ENCODE data around the gene SKIC2.
"Not testable (repeated sequence)": the region's sequence is repeated elsewhere in the genome, so short reads cannot be mapped to it uniquely, and the experiment has no call there.

Gene SKIC2

DNA sequence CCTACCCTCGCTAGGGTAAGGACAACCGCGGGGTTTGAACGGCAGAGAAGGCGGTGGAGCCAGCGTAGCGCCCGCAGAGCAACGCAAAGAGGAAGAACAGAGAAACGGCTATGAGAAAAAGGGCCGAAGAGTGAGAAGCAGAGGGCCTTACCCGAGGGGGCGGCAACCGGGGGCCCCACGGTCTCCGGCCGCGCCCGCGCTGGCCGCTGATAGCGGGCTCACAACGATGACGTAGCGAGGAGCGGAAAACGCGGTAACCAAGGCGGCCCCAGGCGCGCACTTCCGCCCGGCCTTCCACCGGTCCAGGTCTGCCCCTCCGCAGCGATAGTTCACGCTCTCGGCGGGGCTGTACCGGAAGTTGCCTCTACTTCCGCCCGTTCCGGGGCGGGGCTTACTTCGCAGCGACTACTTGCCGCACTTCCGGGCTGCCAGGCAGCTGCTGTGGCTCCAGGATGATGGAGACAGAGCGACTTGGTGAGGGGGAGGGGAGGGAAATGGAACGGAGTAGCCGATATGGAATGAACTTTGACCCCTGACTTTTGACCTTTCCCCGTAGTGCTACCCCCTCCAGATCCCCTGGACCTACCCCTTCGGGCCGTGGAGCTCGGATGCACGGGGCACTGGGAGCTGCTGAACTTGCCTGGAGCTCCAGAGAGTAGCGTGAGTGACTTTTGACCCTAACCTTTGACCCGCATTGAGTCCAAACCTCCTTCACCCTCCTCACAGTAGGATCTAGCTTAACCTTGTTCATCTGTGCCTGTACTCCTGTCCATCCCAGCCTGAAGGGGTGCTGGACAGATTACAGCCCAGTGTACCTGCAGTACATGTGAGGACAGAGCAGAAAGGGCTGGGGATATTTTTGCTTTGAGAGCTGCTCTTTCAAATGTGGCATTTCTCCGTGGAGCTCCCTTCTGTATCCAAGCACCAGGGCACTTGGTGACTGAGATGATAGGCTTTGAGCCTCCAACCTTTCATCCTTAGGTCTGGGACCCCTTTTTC, at the start of gene SKIC2, which contains the start of gene NELFE:
SKIC2 (plus strand) TSS at position 435 of the 999 bp plus-strand sequence; CDS start at position 453, 18 bp downstream.
NELFE (minus strand) TSS at position 231 of the 999 bp plus-strand sequence. CDS start 525 bp downstream, outside the sequence.
- DNase-seq (ENCODE audit: low read depth): peak; percentile 96

- not testable (repeated sequence) for DNase-seq (ENCODE audit: low read depth)
These were observed 49.7 kb upstream of the SKIC2 start for GRCh38 chr6:31909298-31909697.

DNA sequence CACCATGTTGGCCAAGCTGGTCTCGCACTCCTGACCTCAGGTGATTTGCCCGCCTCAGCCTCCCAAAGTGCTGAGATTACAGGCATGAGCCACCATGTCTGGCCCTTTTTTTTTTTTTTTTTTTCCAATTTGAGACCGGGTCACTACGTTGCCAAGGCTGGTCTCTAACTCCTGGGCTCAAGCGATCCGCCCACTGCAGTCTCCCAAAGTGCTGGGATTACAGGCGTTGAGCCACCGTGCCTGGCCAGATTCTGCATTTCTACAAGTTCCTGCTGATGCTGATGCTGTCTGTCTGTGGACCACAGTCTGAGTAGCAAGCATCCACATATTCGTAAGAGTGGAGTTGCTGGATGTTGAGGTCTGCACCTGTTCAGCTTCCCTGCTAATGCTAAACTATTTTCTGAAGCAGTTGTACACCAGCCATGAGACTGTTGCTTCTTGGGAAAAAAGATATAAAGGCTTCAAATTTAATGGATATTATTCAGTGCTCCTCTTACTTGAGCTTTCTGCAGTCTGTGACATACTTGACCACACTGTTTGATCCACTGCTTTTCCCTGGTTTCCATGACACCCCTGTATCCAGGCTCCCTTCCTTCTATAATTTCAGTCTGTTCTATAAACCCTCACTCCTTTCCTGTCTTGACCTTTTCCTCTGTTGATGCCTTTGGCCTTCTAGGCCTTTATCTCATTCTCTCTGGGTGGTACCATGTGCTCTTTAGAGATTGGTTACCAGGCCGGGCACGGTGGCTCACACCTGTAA, 47.0 kb upstream of the SKIC2 start:
- no peak for DNase-seq (ENCODE audit: low read depth)

- DNase-seq (ENCODE audit: low read depth): no peak
These were observed 43.6 kb upstream of the SKIC2 start for GRCh38 chr6:31915351-31915750.

DNA sequence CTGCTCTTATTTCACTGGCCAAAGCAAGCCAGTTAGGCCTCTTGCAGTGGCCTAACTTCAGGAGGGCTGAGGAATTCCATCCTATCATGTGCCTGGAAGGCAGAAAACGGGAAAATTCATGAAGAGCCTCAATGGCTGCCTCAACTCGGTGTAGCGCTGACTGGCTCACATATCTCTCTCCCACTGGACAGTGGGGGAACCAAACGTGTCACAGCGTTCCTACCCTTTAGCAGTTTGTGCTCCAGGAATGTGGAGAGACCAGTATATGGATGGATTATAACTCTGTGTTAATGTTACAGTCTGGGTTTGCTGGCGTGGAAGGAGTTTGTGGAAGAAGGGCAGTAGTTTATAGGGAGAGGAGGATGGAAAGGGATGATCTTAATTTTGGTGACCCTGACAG, 43.2 kb upstream of the SKIC2 start:
- no peak for DNase-seq (ENCODE audit: low read depth)

DNA sequence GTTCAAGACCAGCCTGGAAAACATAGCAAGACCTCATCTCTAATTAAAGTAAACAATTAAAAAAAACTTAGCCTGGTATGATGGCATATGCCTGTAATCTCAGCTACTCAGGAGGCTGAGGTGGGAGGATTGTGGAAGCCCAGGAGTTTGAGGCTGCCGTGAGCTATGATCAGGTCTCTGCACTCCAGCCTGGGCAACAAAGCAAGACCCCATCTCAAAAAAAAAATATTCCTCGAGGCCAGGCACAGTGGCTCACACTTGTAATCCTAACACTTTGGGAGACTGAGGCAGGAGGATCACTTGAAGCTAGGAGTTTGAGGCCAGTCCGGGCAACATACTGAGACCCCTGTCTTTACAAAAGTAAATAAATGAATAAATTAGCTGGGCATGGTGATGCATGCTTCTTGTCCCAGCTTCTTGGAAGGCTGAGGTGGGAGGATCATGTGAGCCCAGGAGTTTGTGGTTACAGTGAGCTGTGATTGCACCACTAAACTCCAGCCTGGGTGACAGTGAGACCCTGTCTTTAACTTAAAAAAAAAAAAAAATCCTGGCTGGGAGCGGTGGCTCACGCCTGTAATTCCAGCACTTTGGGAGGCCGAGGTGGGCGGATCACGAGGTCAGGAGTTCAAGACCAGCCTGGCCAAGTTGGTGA, 40.8 kb upstream of the SKIC2 start:
- no peak for DNase-seq (ENCODE audit: low read depth)

DNA sequence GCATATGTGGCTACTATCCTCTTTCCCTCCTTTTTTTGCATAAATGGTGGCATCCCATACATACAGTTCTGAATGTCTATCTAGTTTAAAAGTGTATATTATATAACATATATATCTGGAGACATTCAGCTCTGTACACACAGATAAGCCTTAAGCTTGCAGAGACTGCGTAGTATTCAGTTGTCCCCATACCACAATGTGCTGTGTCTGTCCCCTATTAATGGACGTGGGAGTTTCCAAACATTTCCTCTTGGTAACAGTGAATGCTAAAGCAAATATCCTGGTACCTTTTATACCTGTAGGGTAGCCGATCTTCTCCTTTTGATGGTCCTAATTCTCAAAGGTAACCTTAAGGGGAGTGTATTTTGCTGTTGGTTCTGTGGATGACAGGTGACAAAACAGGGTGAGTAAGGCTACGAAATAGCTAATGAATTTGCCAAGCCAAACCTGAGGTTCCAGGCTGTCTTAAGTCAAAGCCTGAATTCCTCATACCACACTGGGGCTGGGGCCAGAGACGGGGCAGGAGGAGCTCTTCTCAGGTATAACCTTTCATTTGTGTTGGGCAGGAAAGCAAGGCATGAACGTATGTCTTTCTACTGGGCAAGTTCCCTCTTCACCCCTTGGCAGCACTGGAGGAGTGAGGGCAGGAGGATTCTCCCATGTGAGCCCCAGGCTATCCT, 39.2 kb upstream of the SKIC2 start:
- DNase-seq (ENCODE audit: low read depth): no peak

DNA sequence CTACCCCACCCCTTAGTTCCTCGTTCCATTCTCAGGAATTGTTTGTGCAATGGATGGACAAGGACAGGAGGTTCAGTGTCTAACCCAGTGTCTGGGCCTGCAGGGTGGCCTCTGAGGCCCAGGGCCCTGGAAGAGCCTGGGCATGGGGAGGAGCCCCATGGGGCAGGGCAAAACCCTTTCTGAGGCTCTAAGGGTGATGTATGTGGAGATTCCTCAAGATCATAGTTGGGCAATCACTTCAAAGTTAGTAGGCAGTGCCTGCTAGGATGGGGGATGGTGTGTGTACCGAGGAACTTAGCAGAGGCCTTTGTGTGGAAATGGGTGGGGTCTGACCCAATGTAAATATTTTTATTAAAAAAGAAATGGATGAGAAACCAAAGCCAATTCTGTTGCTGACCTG, 38.2 kb upstream of the SKIC2 start:
- DNase-seq (ENCODE audit: low read depth): no peak

GRCh38 chr6:31922942-31923341, 36.0 kb upstream of the SKIC2 start:
- no peak for DNase-seq (ENCODE audit: low read depth)

DNA sequence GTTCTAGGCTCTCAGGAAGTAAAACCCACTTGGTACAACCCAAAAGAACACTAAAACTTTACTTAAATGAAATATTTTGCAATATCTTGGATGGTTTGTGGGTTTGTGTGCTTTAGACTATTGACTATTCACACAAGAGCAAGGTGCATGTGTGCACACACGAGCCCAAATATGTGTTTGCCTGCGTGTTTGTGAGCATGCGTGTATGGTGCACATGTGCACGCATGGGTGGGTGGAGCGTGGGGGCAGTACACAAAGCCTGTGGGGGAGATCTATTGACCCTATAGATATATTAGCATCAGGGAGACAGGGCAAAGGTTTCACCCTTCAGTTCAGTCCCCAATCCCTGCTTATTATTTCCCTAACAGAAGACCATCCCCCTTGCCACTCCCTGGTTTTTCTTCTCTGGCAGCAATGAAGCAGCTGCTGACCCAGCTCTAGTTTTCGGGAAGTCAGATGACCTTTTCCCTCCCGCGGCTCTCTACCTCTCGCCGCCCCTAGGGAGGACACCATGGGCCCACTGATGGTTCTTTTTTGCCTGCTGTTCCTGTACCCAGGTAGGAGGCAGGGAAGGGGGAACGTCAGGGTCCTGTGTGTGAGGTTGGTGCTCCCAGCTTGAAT, 31.6 kb upstream of the SKIC2 start, which contains the start of gene C2:
C2 (plus strand) TSS at position 476 of the 621 bp plus-strand sequence; CDS start at position 512, 36 bp downstream.
- no peak for DNase-seq (ENCODE audit: low read depth)

DNA sequence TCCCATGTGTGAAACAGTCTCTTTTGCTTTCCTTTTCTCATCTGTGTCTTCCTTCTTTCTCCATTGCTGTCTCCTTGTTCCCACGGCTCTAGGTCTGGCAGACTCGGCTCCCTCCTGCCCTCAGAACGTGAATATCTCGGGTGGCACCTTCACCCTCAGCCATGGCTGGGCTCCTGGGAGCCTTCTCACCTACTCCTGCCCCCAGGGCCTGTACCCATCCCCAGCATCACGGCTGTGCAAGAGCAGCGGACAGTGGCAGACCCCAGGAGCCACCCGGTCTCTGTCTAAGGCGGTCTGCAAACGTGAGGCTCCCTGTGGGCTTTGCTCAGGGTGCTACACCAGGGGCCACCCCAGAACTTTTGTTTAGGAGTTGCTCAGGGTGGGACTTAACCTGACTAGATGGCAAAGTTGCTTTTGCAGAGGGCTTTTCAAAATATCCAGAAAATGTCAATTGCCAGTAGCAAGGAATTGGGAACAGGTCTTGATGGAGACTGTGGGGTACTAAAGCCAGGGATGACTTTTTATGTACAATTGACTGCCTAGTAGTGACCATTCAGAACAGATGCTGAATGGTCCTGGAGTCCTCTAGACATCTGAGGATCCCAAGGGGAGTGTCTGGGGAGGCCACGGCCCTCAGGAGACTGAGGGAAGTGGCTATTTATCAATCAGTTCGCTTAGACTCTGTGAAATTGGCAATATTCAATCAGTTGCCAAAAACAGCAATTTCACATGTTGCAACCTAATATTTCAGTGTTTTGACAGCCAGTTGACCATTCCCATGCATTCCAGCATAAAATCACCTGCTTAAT, 30.9 kb upstream of the SKIC2 start:
- no peak for DNase-seq (ENCODE audit: low read depth)

- DNase-seq (ENCODE audit: low read depth): no peak
These were observed 30.4 kb upstream of the SKIC2 start for GRCh38 chr6:31928672-31928939.

GRCh38 chr6:31930962-31931361, 28.0 kb upstream of the SKIC2 start:
- DNase-seq (ENCODE audit: low read depth): no peak

DNA sequence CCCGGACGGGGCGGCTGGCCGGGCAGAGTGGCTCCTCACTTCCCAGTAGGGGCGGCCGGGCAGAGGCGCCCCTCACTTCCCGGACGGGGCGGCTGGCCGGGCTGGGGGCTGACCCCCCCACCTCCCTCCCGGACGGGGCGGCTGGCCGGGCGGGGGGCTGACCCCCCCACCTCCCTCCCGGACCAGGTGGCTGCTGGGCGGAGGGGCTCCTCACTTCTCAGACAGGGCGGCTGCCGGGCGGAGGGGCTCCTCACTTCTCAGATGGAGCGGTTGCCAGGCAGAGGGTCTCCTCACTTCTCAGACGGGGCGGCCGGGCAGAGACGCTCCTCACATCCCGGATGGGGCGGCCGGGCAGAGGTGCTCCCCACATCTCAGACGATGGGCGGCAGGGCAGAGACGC, 26.8 kb upstream of the SKIC2 start:
- not testable (repeated sequence) for DNase-seq (ENCODE audit: low read depth)

- no peak for DNase-seq (ENCODE audit: low read depth)
These were observed 25.4 kb upstream of the SKIC2 start for GRCh38 chr6:31933537-31933936.

- DNase-seq (ENCODE audit: low read depth): no peak
These were observed 24.0 kb upstream of the SKIC2 start for GRCh38 chr6:31935021-31935420.

- DNase-seq (ENCODE audit: low read depth): no peak
These were observed 23.2 kb upstream of the SKIC2 start for GRCh38 chr6:31935823-31936222.

GRCh38 chr6:31940256-31940664, 18.7 kb upstream of the SKIC2 start:
- DNase-seq (ENCODE audit: low read depth): no peak

GRCh38 chr6:31943742-31944141, 15.2 kb upstream of the SKIC2 start:
- DNase-seq (ENCODE audit: low read depth): no peak

- DNase-seq (ENCODE audit: low read depth): no peak
These were observed 13.8 kb upstream of the SKIC2 start for GRCh38 chr6:31945154-31945506.

Measured in stromal cell of bone marrow (primary cell).